Mesenchymal stem cell (in vitro differentiated cells and primary cell): ENCODE results near the gene ACACA.
A peak's percentile ranks its signal among the peaks of the same experiment; 100 is the strongest.

Source experiments
- DNase-seq: peaks from one replicate; pipeline ENCODE4 v3.0.0-alpha.2; 2013
- H2AFZ ChIP-seq: one replicate; pipeline ENCODE4 v1.6.1; 2013; ENCODE audit warnings: low read depth, mild to moderate bottlenecking, control low read depth, inconsistent platforms, low read length, moderate library complexity
- H2AK5ac ChIP-seq: 2 replicates; pipeline ENCODE4 v1.6.1; 2013; ENCODE audit warnings: low read length, moderate library complexity, mild to moderate bottlenecking, inconsistent platforms; ENCODE audit not compliant: severe bottlenecking
- H2BK120ac ChIP-seq: one replicate; pipeline ENCODE4 v1.6.1; 2013; ENCODE audit warnings: low read depth, mild to moderate bottlenecking, inconsistent platforms, low read length, moderate library complexity
- H2BK12ac ChIP-seq, 2 experiments: one replicate each; pipeline ENCODE4 v1.6.1; 2013; ENCODE audit warnings: inconsistent platforms in 2 of 2, low read length in 2 of 2, mild to moderate bottlenecking in 2 of 2, moderate library complexity in 2 of 2, control low read depth in 1 of 2
- H2BK15ac ChIP-seq: one replicate; pipeline ENCODE4 v1.6.1; 2013; ENCODE audit warnings: mild to moderate bottlenecking, low read depth, inconsistent platforms; ENCODE audit not compliant: poor library complexity, severe bottlenecking
- H2BK5ac ChIP-seq: 2 replicates; pipeline ENCODE4 v1.6.1; 2013; ENCODE audit warnings: low read depth, mild to moderate bottlenecking, low read length, control low read depth, inconsistent platforms; ENCODE audit not compliant: poor library complexity, severe bottlenecking
- H3K14ac ChIP-seq, 2 experiments: one replicate each; pipeline ENCODE4 v1.6.1; 2013; ENCODE audit warnings: inconsistent platforms in 2 of 2, low read length in 2 of 2, control low read depth in 1 of 2, mild to moderate bottlenecking in 1 of 2, moderate library complexity in 1 of 2
- H3K18ac ChIP-seq, 2 experiments: one replicate each; pipeline ENCODE4 v1.6.1; 2013; ENCODE audit warnings: inconsistent platforms in 2 of 2, low read length in 2 of 2, control low read depth in 1 of 2, low read depth in 1 of 2, mild to moderate bottlenecking in 1 of 2
- H3K23ac ChIP-seq, 2 experiments: one replicate each; pipeline ENCODE4 v1.6.1; 2013; ENCODE audit warnings: inconsistent platforms in 2 of 2, low read length in 2 of 2, mild to moderate bottlenecking in 2 of 2, moderate library complexity in 2 of 2, control low read depth in 1 of 2
- H3K27ac ChIP-seq: 2 replicates; pipeline ENCODE4 v1.5.1; 2013; ENCODE audit warnings: mild to moderate bottlenecking, moderate library complexity, low read length, control low read depth, inconsistent platforms; ENCODE audit not compliant: poor library complexity, severe bottlenecking
- H3K27me3 ChIP-seq, 2 experiments: 2 replicates each; pipeline versions ENCODE4 v1.6.1 to v1.7.0; 2013; ENCODE audit warnings: low read length in 2 of 2, mild to moderate bottlenecking in 2 of 2, moderate library complexity in 2 of 2, control low read depth in 1 of 2, inconsistent platforms in 1 of 2; ENCODE audit not compliant: control insufficient read depth in 1 of 2, insufficient read depth in 1 of 2
- H3K36me3 ChIP-seq, 2 experiments: 2 replicates each; pipeline versions ENCODE4 v1.6.1 to v1.7.0; 2013; ENCODE audit warnings: low read length in 2 of 2, control low read depth in 1 of 2, inconsistent platforms in 1 of 2, low read depth in 1 of 2, mild to moderate bottlenecking in 1 of 2; ENCODE audit not compliant: insufficient read depth in 2 of 2, control insufficient read depth in 1 of 2
- H3K4ac ChIP-seq, 2 experiments: one replicate each; pipeline ENCODE4 v1.6.1; 2013; ENCODE audit warnings: inconsistent platforms in 2 of 2, low read length in 2 of 2, mild to moderate bottlenecking in 2 of 2, moderate library complexity in 2 of 2, control low read depth in 1 of 2, low read depth in 1 of 2
- H3K4me1 ChIP-seq: 2 replicates; pipeline ENCODE4 v1.6.1; 2013; ENCODE audit warnings: low read depth, low read length, control low read depth; ENCODE audit not compliant: control insufficient read depth, insufficient read depth
- H3K4me2 ChIP-seq: 2 replicates; pipeline ENCODE4 v1.6.1; 2013; ENCODE audit warnings: low read length, mild to moderate bottlenecking, inconsistent platforms; ENCODE audit not compliant: poor library complexity, severe bottlenecking
- H3K4me3 ChIP-seq, 2 experiments: 2 replicates each; pipeline versions ENCODE4 v1.5.1 to v1.7.0; 2013; ENCODE audit warnings: low read length in 2 of 2, mild to moderate bottlenecking in 2 of 2, control low read depth in 1 of 2, low read depth in 1 of 2; ENCODE audit not compliant: insufficient read depth in 1 of 2
- H3K79me1 ChIP-seq: replicated peaks from 2 replicates; pipeline ENCODE4 v1.6.1; 2013; ENCODE audit warnings: mild to moderate bottlenecking, control low read depth, low read length, inconsistent platforms; ENCODE audit not compliant: poor library complexity, severe bottlenecking
- H3K9ac ChIP-seq: 2 replicates; pipeline ENCODE4 v1.7.0; 2013; ENCODE audit warnings: mild to moderate bottlenecking, low read length, moderate library complexity
- H3K9me3 ChIP-seq: 2 replicates; pipeline ENCODE4 v1.7.0; 2013; ENCODE audit warnings: mild to moderate bottlenecking, low read length; ENCODE audit not compliant: control insufficient read depth
- H4K8ac ChIP-seq: one replicate; pipeline ENCODE4 v1.6.1; 2013; ENCODE audit warnings: inconsistent platforms, mild to moderate bottlenecking, low read length, moderate library complexity
- H4K91ac ChIP-seq: one replicate; pipeline ENCODE4 v1.6.1; 2013; ENCODE audit warnings: mild to moderate bottlenecking, low read length, inconsistent platforms
- WGBS: methylation state at CpG from one replicate; pipeline ENCODE4 v1.1.7; 2013; ENCODE audit warnings: mixed read lengths; 5-methylcytosine and 5-hydroxymethylcytosine counted together

The ACACA gene

GRCh38 chr17:37220607-37220953 is 186.1 kb downstream of the ACACA start:
- no peaks in the 10 kb centered on the region for H3K27me3 ChIP-seq
- no peak overlapping the region for H3K4me2 ChIP-seq
- WGBS, result 21% methylated on average over 1 of the region's 1 CpG
- peaks cover 7 to 85% of the 10 kb centered on the region in 2 experiments for H3K36me3 ChIP-seq
- no peak overlapping the region for H3K9ac ChIP-seq
- no peak overlapping the region for H4K8ac ChIP-seq
- no peaks in the 10 kb centered on the region for H3K9me3 ChIP-seq
- H3K79me1 ChIP-seq, result peaks cover 4% of the 10 kb centered on the region
- no peak overlapping the region for H2BK120ac ChIP-seq
- no peak overlapping the region for H3K18ac ChIP-seq
- H3K4me1 ChIP-seq, result no peaks in the 10 kb centered on the region
- no peak overlapping the region for H3K4ac ChIP-seq
- H2BK5ac ChIP-seq, result no peak overlapping the region
- no peak overlapping the region for H2BK15ac ChIP-seq
- no peak overlapping the region for H4K91ac ChIP-seq
- no peak overlapping the region for H3K23ac ChIP-seq
- no peak overlapping the region for H2BK12ac ChIP-seq
- H2AK5ac ChIP-seq, result no peak overlapping the region
- no peak overlapping the region for H3K4me3 ChIP-seq
- H2AFZ ChIP-seq, result no peak overlapping the region
- no peak overlapping the region for H3K14ac ChIP-seq
- no peak overlapping the region for H3K27ac ChIP-seq
- DNase-seq, result peak; percentile 39

- no peak overlapping the region for H3K9ac ChIP-seq
Observed at GRCh38 chr17:37219876-37220606, 186.6 kb downstream of the ACACA start.

GRCh38 chr17:37218849-37219248 is 187.8 kb downstream of the ACACA start:
- no peak overlapping the region for H4K91ac ChIP-seq
- no peak overlapping the region for H3K14ac ChIP-seq
- H3K36me3 ChIP-seq, result peaks cover 2 to 88% of the 10 kb centered on the region in 2 experiments
- no peak overlapping the region for H3K23ac ChIP-seq
- no peak overlapping the region for H3K18ac ChIP-seq
- no peaks in the 10 kb centered on the region for H3K4me1 ChIP-seq
- WGBS, result 98% methylated on average over 2 of the region's 2 CpGs
- no peaks in the 10 kb centered on the region for H3K27me3 ChIP-seq
- H3K4me2 ChIP-seq, result no peak overlapping the region
- no peak overlapping the region for H3K27ac ChIP-seq
- H3K4ac ChIP-seq, result no peak overlapping the region
- H3K4me3 ChIP-seq, result no peak overlapping the region
- H2BK12ac ChIP-seq, result no peak overlapping the region
- H2AK5ac ChIP-seq, result no peak overlapping the region
- H2BK15ac ChIP-seq, result no peak overlapping the region
- H2BK120ac ChIP-seq, result no peak overlapping the region
- H3K9ac ChIP-seq, result no peak overlapping the region
- H2AFZ ChIP-seq, result no peak overlapping the region
- no peak overlapping the region for H2BK5ac ChIP-seq
- no peak overlapping the region for H4K8ac ChIP-seq
- no peak for DNase-seq
- H3K9me3 ChIP-seq, result no peaks in the 10 kb centered on the region
- peaks cover 4% of the 10 kb centered on the region for H3K79me1 ChIP-seq

More at GRCh38 chr17:37219876-37220606, 186.6 kb downstream of the ACACA start:
- Histone ChIP-seq H3K4me3 (no peak overlapping the region), H4K8ac (no peak overlapping the region), H2BK120ac (no peak overlapping the region), H3K36me3 (peaks cover 2 to 85% of the 10 kb centered on the region in 2 experiments), H3K18ac (no peak overlapping the region), H3K27me3 (no peaks in the 10 kb centered on the region), H2BK5ac (no peak overlapping the region), H3K23ac (no peak overlapping the region), H2AFZ (no peak overlapping the region), H3K27ac (peak overlapping the region; percentile 16), H3K4me2 (no peak overlapping the region), H2BK15ac (no peak overlapping the region), H2AK5ac (no peak overlapping the region), H3K79me1 (peaks cover 4% of the 10 kb centered on the region), H3K4me1 (no peaks in the 10 kb centered on the region), H3K14ac (no peak overlapping the region), H4K91ac (no peak overlapping the region), H2BK12ac (no peak overlapping the region), H3K9me3 (no peaks in the 10 kb centered on the region), H3K4ac (no peak overlapping the region)
- 88% methylated on average over 5 of the region's 5 CpGs for WGBS
- DNase-seq, result no peak

GRCh38 chr17:37214416-37214815 is 192.2 kb downstream of the ACACA start:
- Histone ChIP-seq H2BK120ac (no peak overlapping the region), H3K4me1 (no peaks in the 10 kb centered on the region), H3K36me3 (peaks cover 4 to 87% of the 10 kb centered on the region in 2 experiments), H2AK5ac (no peak overlapping the region), H3K27me3 (no peaks in the 10 kb centered on the region), H3K23ac (no peak overlapping the region), H2BK15ac (no peak overlapping the region), H3K9me3 (no peaks in the 10 kb centered on the region), H3K79me1 (peaks cover 5% of the 10 kb centered on the region), H4K8ac (no peak overlapping the region), H3K14ac (no peak overlapping the region), H3K18ac (no peak overlapping the region), H4K91ac (no peak overlapping the region), H2BK12ac (no peak overlapping the region), H2AFZ (no peak overlapping the region), H3K4me3 (no peak overlapping the region), H3K4me2 (no peak overlapping the region), H3K9ac (no peak overlapping the region), H3K4ac (no peak overlapping the region), H3K27ac (no peak overlapping the region), H2BK5ac (no peak overlapping the region)
- WGBS, result 93% methylated on average over 3 of the region's 3 CpGs
- no peak for DNase-seq
